GM21717 (cell line): Measurements from ENCODE around the gene NDOR1.
"Not testable (repeated sequence)": the region's sequence is repeated elsewhere in the genome, so short reads cannot be mapped to it uniquely, and the experiment has no call there.

Experiments
- ATAC-seq: cut with Tn5 transposase; IDR thresholded peaks from one replicate; pipeline ENCODE4 v1.9.1; 2021; ENCODE audit warnings: mild to moderate bottlenecking, moderate library complexity; ENCODE audit not compliant: unreplicated experiment

Gene NDOR1

GRCh38 chr9:137255448-137256114 is 50.1 kb downstream of the NDOR1 start:
- no peak for ATAC-seq

GRCh38 chr9:137256362-137256761 is 50.9 kb downstream of the NDOR1 start:
- ATAC-seq, result no peak

- ATAC-seq, result no peak
These were observed 51.4 kb downstream of the NDOR1 start for GRCh38 chr9:137256856-137257255.

GRCh38 chr9:137262173-137262908 is 56.8 kb downstream of the NDOR1 start:
- not testable (repeated sequence) for ATAC-seq

GRCh38 chr9:137262909-137263285 is 57.4 kb downstream of the NDOR1 start:
- no peak for ATAC-seq

- no peak for ATAC-seq
These were observed 58.0 kb downstream of the NDOR1 start for GRCh38 chr9:137263506-137263905.

GRCh38 chr9:137264067-137264466 is 58.6 kb downstream of the NDOR1 start:
- ATAC-seq, result no peak

GRCh38 chr9:137265496-137266161 is 60.1 kb downstream of the NDOR1 start:
- no peak for ATAC-seq

GRCh38 chr9:137266162-137266527 is 60.6 kb downstream of the NDOR1 start:
- no peak for ATAC-seq
